Testis (tissue), 2 donors: ENCODE measurements around the gene TFE3.

Experiments used
- CTCF ChIP-seq, 3 experiments: fragments of 450-650 bp in 2 of 3; fragments of 200-600 bp in 1 of 3; sonication (generic) in 1 of 3; IDR thresholded peaks; one replicate each; pipeline ENCODE4 v1.5.1; 2016 to 2019; ENCODE audit warnings: antibody characterized with exemption in 3 of 3, mild to moderate bottlenecking in 2 of 3, moderate library complexity in 1 of 3
- POLR2A ChIP-seq: fragments of 450-650 bp; IDR thresholded peaks from one replicate; pipeline ENCODE4 v1.6.1; 2017; ENCODE audit warnings: antibody characterized with exemption, mild to moderate bottlenecking, moderate library complexity

- peak in 1 of 3 experiments; percentile 1 for TF ChIP-seq CTCF (IDR thresholded peaks at IDR 0.05)
- peak; percentile 57 for TF ChIP-seq POLR2A
These were observed 40.8 kb downstream of the TFE3 start, which contains the start of gene GRIPAP1 for GRCh38 chrX:49002091-49002935.
